ENCODE results near the gene HECTD4.

The HECTD4 gene

GRCh38 chr12:112285600-112286401, 96.4 kb downstream of the HECTD4 start:
- Histone ChIP-seq H3K9ac (no peak overlapping the region), H4K20me1 (ENCODE audit: insufficient read depth) (no peaks in the 10 kb centered on the region), H3K79me2 (ENCODE audit: insufficient read depth, low read depth) (no peaks in the 10 kb centered on the region), H3K27ac (no peak overlapping the region), H3K27me3 (ENCODE audit: insufficient read depth, low read depth) (no peaks in the 10 kb centered on the region), H2AFZ (ENCODE audit: low read depth) (no peak overlapping the region), H3K4me3 (IDR thresholded peaks at IDR 0.05; ENCODE audit: insufficient read depth, low read depth, low read length) (no peak overlapping the region), H3K4me1 (ENCODE audit: low read depth, poor library complexity, severe bottlenecking) (no peaks in the 10 kb centered on the region), H3K4me2 (no peak overlapping the region), H3K36me3 (ENCODE audit: insufficient read depth) (no peaks in the 10 kb centered on the region)
- TF ChIP-seq CTCF (conservative IDR thresholded peaks at IDR 0.05; ENCODE audit: low read depth, low read length): no peak

GRCh38 chr12:112283546-112283945, 98.7 kb downstream of the HECTD4 start:
- Histone ChIP-seq H3K4me2 (no peak overlapping the region), H3K4me3 (IDR thresholded peaks at IDR 0.05; ENCODE audit: insufficient read depth, low read depth, low read length) (no peak overlapping the region), H2AFZ (ENCODE audit: low read depth) (no peak overlapping the region), H3K27ac (no peak overlapping the region), H3K4me1 (ENCODE audit: low read depth, poor library complexity, severe bottlenecking) (no peaks in the 10 kb centered on the region), H3K27me3 (ENCODE audit: insufficient read depth, low read depth) (no peaks in the 10 kb centered on the region), H4K20me1 (ENCODE audit: insufficient read depth) (no peaks in the 10 kb centered on the region), H3K36me3 (ENCODE audit: insufficient read depth) (no peaks in the 10 kb centered on the region), H3K79me2 (ENCODE audit: insufficient read depth, low read depth) (no peaks in the 10 kb centered on the region), H3K9ac (no peak overlapping the region)
- TF ChIP-seq CTCF (conservative IDR thresholded peaks at IDR 0.05; ENCODE audit: low read depth, low read length): no peak

- Histone ChIP-seq H3K4me1 (ENCODE audit: low read depth, poor library complexity, severe bottlenecking) (no peaks in the 10 kb centered on the region), H3K4me3 (IDR thresholded peaks at IDR 0.05; ENCODE audit: insufficient read depth, low read depth, low read length) (no peak overlapping the region), H3K36me3 (ENCODE audit: insufficient read depth) (no peaks in the 10 kb centered on the region), H3K27me3 (ENCODE audit: insufficient read depth, low read depth) (no peaks in the 10 kb centered on the region), H2AFZ (ENCODE audit: low read depth) (no peak overlapping the region), H3K79me2 (ENCODE audit: insufficient read depth, low read depth) (no peaks in the 10 kb centered on the region), H3K4me2 (no peak overlapping the region), H4K20me1 (ENCODE audit: insufficient read depth) (no peaks in the 10 kb centered on the region), H3K9ac (no peak overlapping the region), H3K27ac (no peak overlapping the region)
- TF ChIP-seq CTCF (conservative IDR thresholded peaks at IDR 0.05; ENCODE audit: low read depth, low read length): no peak
Measured at GRCh38 chr12:112282920-112283319, 99.3 kb downstream of the HECTD4 start.

- TF ChIP-seq CTCF (conservative IDR thresholded peaks at IDR 0.05; ENCODE audit: low read depth, low read length): no peak
- Histone ChIP-seq H3K4me1 (ENCODE audit: low read depth, poor library complexity, severe bottlenecking) (no peaks in the 10 kb centered on the region), H3K79me2 (ENCODE audit: insufficient read depth, low read depth) (no peaks in the 10 kb centered on the region), H3K36me3 (ENCODE audit: insufficient read depth) (no peaks in the 10 kb centered on the region), H3K27ac (no peak overlapping the region), H4K20me1 (ENCODE audit: insufficient read depth) (no peaks in the 10 kb centered on the region), H3K27me3 (ENCODE audit: insufficient read depth, low read depth) (no peaks in the 10 kb centered on the region), H3K9ac (no peak overlapping the region), H3K4me2 (no peak overlapping the region), H3K4me3 (IDR thresholded peaks at IDR 0.05; ENCODE audit: insufficient read depth, low read depth, low read length) (no peak overlapping the region), H2AFZ (ENCODE audit: low read depth) (no peak overlapping the region)
Measured at GRCh38 chr12:112275836-112276235, 106.4 kb downstream of the HECTD4 start.

All from KMS-11 (cell line).